Hepatocyte (in vitro differentiated cells): ENCODE measurements around the gene NDUFAF7. TPM values are rescaled to one million over a fixed set of nuclear protein-coding genes. Genes with fewer than 3 reads are reported as not detected.
A peak's percentile ranks its signal among the peaks of the same experiment; 100 is the strongest.
"Not testable (repeated sequence)": the region's sequence is repeated elsewhere in the genome, so short reads cannot be mapped to it uniquely, and the experiment has no call there.

Experiments used
- DNase-seq: peaks from one replicate; pipeline ENCODE4 v3.0.0-alpha.2; 2016; ENCODE audit warnings: low spot score
- H2AFZ ChIP-seq: fragments of 200-600 bp; sonication (generic); 2 replicates; pipeline ENCODE4 v1.6.0; 2016; ENCODE audit warnings: antibody characterized with exemption, mild to moderate bottlenecking
- H3K27ac ChIP-seq: fragments of 200-600 bp; sonication (generic); 2 replicates; pipeline ENCODE4 v1.5.1; 2016; ENCODE audit warnings: mild to moderate bottlenecking
- H3K27me3 ChIP-seq: fragments of 200-600 bp; sonication (generic); 2 replicates; pipeline ENCODE4 v1.6.1; 2016
- H3K36me3 ChIP-seq: fragments of 200-600 bp; sonication (generic); replicated peaks from 2 replicates; pipeline ENCODE4 v1.5.1; 2016; ENCODE audit warnings: low read depth; ENCODE audit not compliant: insufficient read depth
- H3K4me1 ChIP-seq: fragments of 200-600 bp; sonication (generic); 2 replicates; pipeline ENCODE4 v1.5.1; 2016; ENCODE audit warnings: mild to moderate bottlenecking, moderate library complexity; ENCODE audit not compliant: insufficient read depth
- H3K4me2 ChIP-seq: fragments of 200-600 bp; sonication (generic); 2 replicates; pipeline ENCODE4 v1.6.0; 2016
- H3K4me3 ChIP-seq: fragments of 200-600 bp; sonication (generic); 2 replicates; pipeline ENCODE4 v1.5.1; 2016; ENCODE audit warnings: mild to moderate bottlenecking
- H3K79me2 ChIP-seq: fragments of 200-600 bp; sonication (generic); 2 replicates; pipeline ENCODE4 v1.6.0; 2017; ENCODE audit warnings: mild to moderate bottlenecking
- H3K9me2 ChIP-seq: fragments of 200-600 bp; sonication (generic); replicated peaks from 2 replicates; pipeline ENCODE4 v1.6.0; 2017; ENCODE audit warnings: mild to moderate bottlenecking; ENCODE audit not compliant: insufficient read depth
- H3K9me3 ChIP-seq: fragments of 200-600 bp; sonication (generic); 2 replicates; pipeline ENCODE4 v1.5.1; 2016; ENCODE audit warnings: low read depth, mild to moderate bottlenecking
- H4K20me1 ChIP-seq: fragments of 200-600 bp; sonication (generic); 2 replicates; pipeline ENCODE4 v1.6.0; 2016; ENCODE audit warnings: mild to moderate bottlenecking; ENCODE audit not compliant: insufficient read depth, poor library complexity, severe bottlenecking
- CTCF ChIP-seq: fragments of 200-600 bp; sonication (generic); IDR thresholded peaks from 2 replicates; pipeline ENCODE4 v1.5.1; 2016; ENCODE audit warnings: antibody characterized with exemption, mild to moderate bottlenecking; ENCODE audit not compliant: poor library complexity
- EZH2 ChIP-seq: fragments of 200-600 bp; sonication (generic); IDR thresholded peaks from 2 replicates; pipeline ENCODE4 v1.6.1; 2016; ENCODE audit warnings: antibody characterized with exemption, mild to moderate bottlenecking, borderline replicate concordance
- EZH2phosphoT487 ChIP-seq: fragments of 200-600 bp; sonication (generic); IDR thresholded peaks from one replicate; pipeline ENCODE4 v1.6.1; 2018; ENCODE audit warnings: antibody characterized with exemption, mild to moderate bottlenecking, low read depth, moderate library complexity; ENCODE audit not compliant: unreplicated experiment, severe bottlenecking
- WGBS: methylation state at CpG from one replicate; pipeline ENCODE4 v1.1.6; 2016; ENCODE audit warnings: low lambda C conversion rate; ENCODE audit errors: missing lambda C conversion rate; 5-methylcytosine and 5-hydroxymethylcytosine counted together
- polyA plus RNA-seq: library from polyadenylated mRNA; unstranded; fragments of >200 nt; fragmentation: Nextera tagmentation; extraction: Ambion mirVana; gene quantifications from 2 replicates; pipeline ENCODE4 v1.2.1, GENCODE V29; 2016
- total RNA-seq: library from RNA; depleted of rRNA; stranded (reverse); fragments of >200 nt; gene quantifications from 2 replicates; pipeline ENCODE4 v1.2.3, GENCODE V29; 2014

The NDUFAF7 gene
- total and polyA plus RNA-seq, 2 experiments from 2014 or later: 11.8 to 14.7 TPM

GRCh38 chr2:37215250-37215649 lies 16.2 kb upstream of the NDUFAF7 start:
- WGBS: 97% methylated on average over 1 of the region's 1 CpG
- TF ChIP-seq EZH2phosphoT487: no peak
- no peak for TF ChIP-seq EZH2
- no peak for TF ChIP-seq CTCF
- H3K27ac ChIP-seq: no peak overlapping the region

GRCh38 chr2:37219046-37219445 lies 12.4 kb upstream of the NDUFAF7 start:
- Histone ChIP-seq H3K36me3 (no peaks in the 10 kb centered on the region), H3K4me2 (no peak overlapping the region), H3K4me1 (no peaks in the 10 kb centered on the region), H3K27ac (peak overlapping the region; percentile 25), H3K27me3 (no peaks in the 10 kb centered on the region), H3K9me2 (no peaks in the 10 kb centered on the region), H4K20me1 (no peaks in the 10 kb centered on the region), H3K9me3 (no peaks in the 10 kb centered on the region), H2AFZ (no peak overlapping the region), H3K79me2 (peaks cover 16% of the 10 kb centered on the region), H3K4me3 (no peak overlapping the region)
- peak; percentile 11 for DNase-seq
- WGBS: 87% methylated on average over 4 of the region's 4 CpGs
- TF ChIP-seq CTCF: no peak
- TF ChIP-seq EZH2: no peak
- TF ChIP-seq EZH2phosphoT487: no peak

More at GRCh38 chr2:37215250-37215649, 16.2 kb upstream of the NDUFAF7 start:
- Histone ChIP-seq H3K9me2 (no peaks in the 10 kb centered on the region), H3K79me2 (peaks cover 3% of the 10 kb centered on the region), H4K20me1 (no peaks in the 10 kb centered on the region), H2AFZ (no peak overlapping the region), H3K4me3 (no peak overlapping the region), H3K4me1 (no peaks in the 10 kb centered on the region), H3K27me3 (no peaks in the 10 kb centered on the region), H3K9me3 (no peaks in the 10 kb centered on the region), H3K4me2 (no peak overlapping the region), H3K36me3 (no peaks in the 10 kb centered on the region)
- DNase-seq: no peak

GRCh38 chr2:37223131-37223530 lies 8.3 kb upstream of the NDUFAF7 start:
- no peaks in the 10 kb centered on the region for H3K4me1 ChIP-seq
- no peak overlapping the region for H3K4me3 ChIP-seq
- WGBS: 95% methylated on average over 4 of the region's 4 CpGs
- peaks cover 44% of the 10 kb centered on the region for H3K79me2 ChIP-seq
- DNase-seq: no peak
- H3K36me3 ChIP-seq: no peaks in the 10 kb centered on the region
- H3K9me3 ChIP-seq: no peaks in the 10 kb centered on the region
- H3K4me2 ChIP-seq: no peak overlapping the region
- H2AFZ ChIP-seq: no peak overlapping the region
- H3K9me2 ChIP-seq: no peaks in the 10 kb centered on the region
- no peak overlapping the region for H3K27ac ChIP-seq
- H4K20me1 ChIP-seq: no peaks in the 10 kb centered on the region
- no peaks in the 10 kb centered on the region for H3K27me3 ChIP-seq
- TF ChIP-seq EZH2phosphoT487: no peak

- H3K79me2 ChIP-seq: peaks cover 53% of the 10 kb centered on the region
- no peak for TF ChIP-seq EZH2phosphoT487
- TF ChIP-seq EZH2: no peak
- TF ChIP-seq CTCF: no peak
Measured at GRCh38 chr2:37224063-37224462, 7.4 kb upstream of the NDUFAF7 start.

GRCh38 chr2:37225129-37225528 lies 6.3 kb upstream of the NDUFAF7 start:
- not testable (repeated sequence) for H3K9me3 ChIP-seq, H3K9me2 ChIP-seq, H4K20me1 ChIP-seq, H2AFZ ChIP-seq, H3K4me2 ChIP-seq, H3K4me1 ChIP-seq, H3K36me3 ChIP-seq, H3K27me3 ChIP-seq, H3K4me3 ChIP-seq, DNase-seq
- WGBS: no CpG with 5 or more reads among the region's 2 CpGs
- H3K27ac ChIP-seq: peak overlapping the region; percentile 5
- H3K79me2 ChIP-seq: peaks cover 64% of the 10 kb centered on the region

More at GRCh38 chr2:37224063-37224462, 7.4 kb upstream of the NDUFAF7 start:
- Histone ChIP-seq H4K20me1 (no peaks in the 10 kb centered on the region), H3K27me3 (no peaks in the 10 kb centered on the region), H3K36me3 (no peaks in the 10 kb centered on the region), H3K27ac (no peak overlapping the region), H3K4me1 (no peaks in the 10 kb centered on the region), H3K9me3 (no peaks in the 10 kb centered on the region), H3K4me3 (no peak overlapping the region), H2AFZ (no peak overlapping the region), H3K9me2 (no peaks in the 10 kb centered on the region), H3K4me2 (no peak overlapping the region)
- WGBS: 79% methylated on average over 1 of the region's 1 CpG
- no peak for DNase-seq
